Measurements from ENCODE around the gene PDE4DIP. TPM values are rescaled to one million over a fixed set of nuclear protein-coding genes. Genes with fewer than 3 reads are reported as not detected.
"Not testable (repeated sequence)": the region's sequence is repeated elsewhere in the genome, so short reads cannot be mapped to it uniquely, and the experiment has no call there.

The PDE4DIP gene
- polyA plus RNA-seq, 4 donors, result 31.9 to 50.8 (median 37.1) TPM

- DNase-seq, result peak; percentile 86 to 93
- H3K36me3 ChIP-seq (ENCODE audit: control insufficient read depth in 3 of 3, insufficient read depth in 2 of 3, low read depth in 1 of 3, low read length in 3 of 3); FAIRE-seq; H3K4me1 ChIP-seq (ENCODE audit: control insufficient read depth in 3 of 3, insufficient read depth in 2 of 3, low read depth in 1 of 3, low read length in 2 of 3); H3K9me3 ChIP-seq (ENCODE audit: control insufficient read depth in 2 of 2, insufficient read depth in 1 of 2, low read depth in 1 of 2, low read length in 1 of 2); H3K27me3 ChIP-seq (ENCODE audit: control insufficient read depth in 3 of 3, insufficient read depth in 3 of 3, low read length in 3 of 3): not testable (repeated sequence)
- 3 to 9% (median 4%) methylated on average over 20 to 31 of the region's 44 CpGs for WGBS, 3 donors
- H3K4me3 ChIP-seq (ENCODE audit: low read depth in 1 of 3, low read length in 3 of 3), result peak overlapping the region; percentile 35 to 55 (median 50)
- peak overlapping the region in 2 of 3 donors; percentile 70 to 75 for H3K27ac ChIP-seq (ENCODE audit: low read depth in 1 of 3, low read length in 2 of 3)
These were observed 107.4 kb downstream of the PDE4DIP start for GRCh38 chr1:148951336-148952227.

GRCh38 chr1:148952253-148952937 lies 108.2 kb downstream of the PDE4DIP start:
- not testable (repeated sequence) for FAIRE-seq; H3K9me3 ChIP-seq (ENCODE audit: control insufficient read depth in 2 of 2, insufficient read depth in 1 of 2, low read depth in 1 of 2, low read length in 1 of 2); H3K36me3 ChIP-seq (ENCODE audit: control insufficient read depth in 3 of 3, insufficient read depth in 2 of 3, low read depth in 1 of 3, low read length in 3 of 3); H3K4me1 ChIP-seq (ENCODE audit: control insufficient read depth in 3 of 3, insufficient read depth in 2 of 3, low read depth in 1 of 3, low read length in 2 of 3); DNase-seq; H3K27me3 ChIP-seq (ENCODE audit: control insufficient read depth in 3 of 3, insufficient read depth in 3 of 3, low read length in 3 of 3)
- Histone ChIP-seq H3K4me3 (ENCODE audit: low read depth in 1 of 3, low read length in 3 of 3) (peak overlapping the region; percentile 35 to 61 (median 54)), H3K27ac (ENCODE audit: low read depth in 1 of 3, low read length in 2 of 3) (peak overlapping the region in 2 of 3 donors; percentile 70 to 75)
- WGBS, 3 donors, result 0 to 1% (median 0%) methylated on average over 13 to 36 of the region's 66 CpGs

DNA sequence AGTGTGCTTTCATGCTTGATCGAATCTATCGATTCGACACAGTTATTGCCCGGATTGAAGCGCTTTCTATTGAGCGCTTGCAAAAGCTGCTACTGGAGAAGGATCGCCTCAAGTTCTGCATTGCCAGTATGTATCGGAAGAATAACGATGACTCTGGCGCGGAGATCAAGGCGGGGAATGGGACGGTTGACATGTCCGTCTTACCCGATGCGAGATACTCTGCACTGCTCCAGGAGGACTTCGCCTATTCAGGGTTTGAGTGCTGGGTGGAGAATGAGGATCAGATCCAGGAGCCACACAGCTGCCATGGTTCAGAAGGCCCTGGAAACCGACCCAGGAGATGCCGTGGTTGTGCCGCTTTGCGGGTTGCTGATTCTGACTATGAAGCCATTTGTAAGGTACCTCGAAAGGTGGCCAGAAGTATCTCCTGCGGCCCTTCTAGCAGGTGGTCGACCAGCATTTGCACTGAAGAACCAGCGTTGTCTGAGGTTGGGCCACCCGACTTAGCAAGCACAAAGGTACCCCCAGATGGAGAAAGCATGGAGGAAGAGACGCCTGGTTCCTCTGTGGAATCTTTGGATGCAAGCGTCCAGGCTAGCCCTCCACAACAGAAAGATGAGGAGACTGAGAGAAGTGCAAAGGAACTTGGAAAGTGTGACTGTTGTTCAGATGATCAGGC lies 108.8 kb downstream of the PDE4DIP start:
- peak; percentile 29 to 42 for DNase-seq
- not testable (repeated sequence) for H3K27me3 ChIP-seq (ENCODE audit: control insufficient read depth in 3 of 3, insufficient read depth in 3 of 3, low read length in 3 of 3); H3K36me3 ChIP-seq (ENCODE audit: control insufficient read depth in 3 of 3, insufficient read depth in 2 of 3, low read depth in 1 of 3, low read length in 3 of 3); H3K9me3 ChIP-seq (ENCODE audit: control insufficient read depth in 2 of 2, insufficient read depth in 1 of 2, low read depth in 1 of 2, low read length in 1 of 2); FAIRE-seq; H3K4me1 ChIP-seq (ENCODE audit: control insufficient read depth in 3 of 3, insufficient read depth in 2 of 3, low read depth in 1 of 3, low read length in 2 of 3)
- H3K4me3 ChIP-seq (ENCODE audit: low read depth in 1 of 3, low read length in 3 of 3), result peak overlapping the region in 2 of 3 donors; percentile 54 to 61
- peak overlapping the region in 2 of 3 donors; percentile 48 to 51 for H3K27ac ChIP-seq (ENCODE audit: low read depth in 1 of 3, low read length in 2 of 3)
- 1 to 6% (median 4%) methylated on average over 23 to 24 of the region's 28 CpGs for WGBS, 3 donors

DNA sequence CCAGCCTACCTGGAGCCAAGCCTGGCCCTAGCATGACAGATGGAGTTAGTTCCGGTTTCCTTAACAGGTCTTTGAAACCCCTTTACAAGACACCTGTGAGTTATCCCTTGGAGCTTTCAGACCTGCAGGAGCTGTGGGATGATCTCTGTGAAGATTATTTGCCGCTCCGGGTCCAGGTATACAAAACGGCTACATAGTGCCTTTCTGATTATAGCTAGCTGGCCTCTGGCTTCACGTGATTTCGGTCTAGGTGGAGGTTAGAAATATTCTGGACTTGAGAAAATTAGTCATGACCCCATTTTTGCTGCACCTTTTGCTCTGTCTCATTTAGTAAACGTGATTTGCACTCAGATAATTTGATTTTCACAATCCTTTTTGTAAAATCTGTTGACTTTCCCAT lies 109.5 kb downstream of the PDE4DIP start:
- 3 to 38% (median 23%) methylated on average over 6 of the region's 7 CpGs for WGBS, 3 donors
- FAIRE-seq; H3K27ac ChIP-seq (ENCODE audit: low read depth in 1 of 3, low read length in 2 of 3); H3K36me3 ChIP-seq (ENCODE audit: control insufficient read depth in 3 of 3, insufficient read depth in 2 of 3, low read depth in 1 of 3, low read length in 3 of 3); H3K27me3 ChIP-seq (ENCODE audit: control insufficient read depth in 3 of 3, insufficient read depth in 3 of 3, low read length in 3 of 3); H3K4me1 ChIP-seq (ENCODE audit: control insufficient read depth in 3 of 3, insufficient read depth in 2 of 3, low read depth in 1 of 3, low read length in 2 of 3); H3K9me3 ChIP-seq (ENCODE audit: control insufficient read depth in 2 of 2, insufficient read depth in 1 of 2, low read depth in 1 of 2, low read length in 1 of 2): not testable (repeated sequence)
- DNase-seq, result peak; percentile 6 to 13
- peak overlapping the region in 2 of 3 donors; percentile 54 to 61 for H3K4me3 ChIP-seq (ENCODE audit: low read depth in 1 of 3, low read length in 3 of 3)

DNA sequence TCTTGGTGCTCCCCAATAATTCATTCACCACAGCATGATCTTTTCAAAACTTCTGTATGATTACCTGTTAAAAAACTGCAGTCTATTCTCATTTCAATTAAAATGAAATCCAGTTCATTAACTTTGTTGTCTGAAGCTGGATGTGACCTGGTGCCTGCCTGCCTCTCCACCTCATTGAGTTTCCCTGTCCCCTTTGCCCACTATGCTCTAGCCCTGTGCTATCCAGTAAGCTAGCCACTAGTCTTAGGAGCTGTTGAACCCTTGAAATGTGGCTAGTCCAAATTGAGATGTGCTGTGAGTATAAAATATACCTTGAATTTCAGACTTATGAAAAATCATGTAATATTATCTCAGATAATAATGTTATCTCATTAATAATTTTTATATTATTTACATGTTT lies 114.1 kb downstream of the PDE4DIP start:
- not testable (repeated sequence) for H3K4me3 ChIP-seq (ENCODE audit: low read depth in 1 of 3, low read length in 3 of 3); H3K27me3 ChIP-seq (ENCODE audit: control insufficient read depth in 3 of 3, insufficient read depth in 3 of 3, low read length in 3 of 3); H3K36me3 ChIP-seq (ENCODE audit: control insufficient read depth in 3 of 3, insufficient read depth in 2 of 3, low read depth in 1 of 3, low read length in 3 of 3); FAIRE-seq; H3K9me3 ChIP-seq (ENCODE audit: control insufficient read depth in 2 of 2, insufficient read depth in 1 of 2, low read depth in 1 of 2, low read length in 1 of 2); H3K4me1 ChIP-seq (ENCODE audit: control insufficient read depth in 3 of 3, insufficient read depth in 2 of 3, low read depth in 1 of 3, low read length in 2 of 3)
- H3K27ac ChIP-seq (ENCODE audit: low read depth in 1 of 3, low read length in 2 of 3), result peak overlapping the region in 1 of 3 donors; percentile 53
- peak in 1 of 2 donors; percentile 2 for DNase-seq

- not testable (repeated sequence) for H3K9me3 ChIP-seq (ENCODE audit: control insufficient read depth in 2 of 2, insufficient read depth in 1 of 2, low read depth in 1 of 2, low read length in 1 of 2); H3K27me3 ChIP-seq (ENCODE audit: control insufficient read depth in 3 of 3, insufficient read depth in 3 of 3, low read length in 3 of 3); H3K36me3 ChIP-seq (ENCODE audit: control insufficient read depth in 3 of 3, insufficient read depth in 2 of 3, low read depth in 1 of 3, low read length in 3 of 3); H3K4me3 ChIP-seq (ENCODE audit: low read depth in 1 of 3, low read length in 3 of 3); FAIRE-seq; DNase-seq; H3K4me1 ChIP-seq (ENCODE audit: control insufficient read depth in 3 of 3, insufficient read depth in 2 of 3, low read depth in 1 of 3, low read length in 2 of 3)
- H3K27ac ChIP-seq (ENCODE audit: low read depth in 1 of 3, low read length in 2 of 3), result peak overlapping the region in 1 of 3 donors; percentile 67
- WGBS, 3 donors, result 40 to 79% (median 69%) methylated on average over 1 of the region's 4 CpGs
These were observed 116.2 kb downstream of the PDE4DIP start for GRCh38 chr1:148960212-148961000.

DNA sequence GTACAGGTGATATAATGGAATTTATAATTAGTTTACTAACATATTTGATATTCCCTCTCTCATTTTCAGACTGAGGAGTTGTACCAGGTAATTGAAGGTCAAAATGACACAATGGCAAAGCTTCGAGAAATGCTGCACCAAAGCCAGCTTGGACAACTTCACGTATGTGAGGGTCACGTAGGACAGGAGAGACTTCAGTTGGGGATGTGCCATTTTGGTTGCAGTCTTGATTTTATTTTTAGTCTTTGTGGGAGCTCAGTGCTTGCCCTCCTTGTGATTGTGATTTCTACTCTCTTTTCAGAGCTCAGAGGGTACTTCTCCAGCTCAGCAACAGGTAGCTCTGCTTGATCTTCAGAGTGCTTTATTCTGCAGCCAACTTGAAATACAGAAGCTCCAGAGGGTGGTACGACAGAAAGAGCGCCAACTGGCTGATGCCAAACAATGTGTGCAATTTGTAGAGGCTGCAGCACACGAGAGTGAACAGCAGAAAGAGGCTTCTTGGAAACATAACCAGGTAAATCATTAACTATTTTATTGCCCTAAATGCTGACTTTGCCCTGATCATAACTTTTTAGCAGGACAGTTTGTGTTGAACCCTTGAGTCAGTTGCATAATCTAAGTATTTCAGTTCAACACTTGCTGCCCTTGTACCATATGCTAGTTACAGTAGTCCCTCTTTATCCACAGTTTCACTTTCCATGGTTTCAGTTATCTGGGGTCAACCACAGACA lies 118.1 kb downstream of the PDE4DIP start:
- not testable (repeated sequence) for H3K4me3 ChIP-seq (ENCODE audit: low read depth in 1 of 3, low read length in 3 of 3); H3K4me1 ChIP-seq (ENCODE audit: control insufficient read depth in 3 of 3, insufficient read depth in 2 of 3, low read depth in 1 of 3, low read length in 2 of 3); H3K9me3 ChIP-seq (ENCODE audit: control insufficient read depth in 2 of 2, insufficient read depth in 1 of 2, low read depth in 1 of 2, low read length in 1 of 2); H3K36me3 ChIP-seq (ENCODE audit: control insufficient read depth in 3 of 3, insufficient read depth in 2 of 3, low read depth in 1 of 3, low read length in 3 of 3); FAIRE-seq; H3K27me3 ChIP-seq (ENCODE audit: control insufficient read depth in 3 of 3, insufficient read depth in 3 of 3, low read length in 3 of 3)
- H3K27ac ChIP-seq (ENCODE audit: low read depth in 1 of 3, low read length in 2 of 3), result peak overlapping the region in 1 of 3 donors; percentile 65
- WGBS, 3 donors, result 36 to 75% (median 57%) methylated on average over 2 to 3 of the region's 6 CpGs
- DNase-seq, result peak in 1 of 2 donors; percentile 5
